GM23338 (cell line): Measurements from ENCODE around the gene XDH. TPM values are rescaled to one million over a fixed set of nuclear protein-coding genes. Genes with fewer than 3 reads are reported as not detected.

Experiments used
- ATAC-seq: fragments of 200-7000 bp; cut with Tn5 transposase; 3 replicates; pipeline ENCODE4 v1.9.1; 2020
- DNase-seq: peaks from one replicate; pipeline ENCODE4 v3.0.0-alpha.2; 2015; ENCODE audit warnings: low spot score
- H2AFZ ChIP-seq: fragments of 200-600 bp; sonication (generic); 2 replicates; pipeline ENCODE4 v1.8.0; 2016; ENCODE audit warnings: antibody characterized with exemption, mild to moderate bottlenecking, moderate library complexity
- H3F3A ChIP-seq: fragments of 200-600 bp; sonication (generic); replicated peaks from 2 replicates; pipeline ENCODE4 v1.8.0; 2017; ENCODE audit warnings: antibody characterized with exemption, mixed run types, low read depth
- H3K27ac ChIP-seq: fragments of 200-600 bp; sonication (generic); 2 replicates; pipeline ENCODE4 v1.6.1; 2016; ENCODE audit warnings: low read depth
- H3K27me3 ChIP-seq: fragments of 200-600 bp; sonication (generic); 2 replicates; pipeline ENCODE4 v1.8.0; 2016; ENCODE audit warnings: mild to moderate bottlenecking, mixed run types, moderate library complexity; ENCODE audit not compliant: insufficient read depth
- H3K36me3 ChIP-seq: fragments of 200-600 bp; sonication (generic); 2 replicates; pipeline ENCODE4 v1.8.0; 2016; ENCODE audit warnings: mild to moderate bottlenecking; ENCODE audit not compliant: insufficient read depth
- H3K4me1 ChIP-seq: fragments of 200-600 bp; sonication (generic); 2 replicates; pipeline ENCODE4 v1.8.0; 2016; ENCODE audit warnings: mild to moderate bottlenecking, moderate library complexity; ENCODE audit not compliant: insufficient read depth
- H3K4me2 ChIP-seq: fragments of 200-600 bp; sonication (generic); 2 replicates; pipeline ENCODE4 v1.7.1; 2017; ENCODE audit warnings: mixed run types
- H3K4me3 ChIP-seq: fragments of 200-600 bp; sonication (generic); 2 replicates; pipeline ENCODE4 v1.6.1; 2016; ENCODE audit warnings: mixed run types
- H3K79me2 ChIP-seq: fragments of 200-600 bp; sonication (generic); replicated peaks from 2 replicates; pipeline ENCODE4 v1.8.0; 2017; ENCODE audit warnings: mild to moderate bottlenecking; ENCODE audit not compliant: insufficient read depth
- H3K9me2 ChIP-seq: fragments of 200-600 bp; sonication (generic); 2 replicates; pipeline ENCODE4 v1.8.0; 2017; ENCODE audit not compliant: insufficient read depth
- H4K20me1 ChIP-seq: fragments of 200-600 bp; sonication (generic); replicated peaks from 2 replicates; pipeline ENCODE4 v1.8.0; 2017; ENCODE audit warnings: mild to moderate bottlenecking; ENCODE audit not compliant: insufficient read depth
- H3K27ac Mint-ChIP-seq: 2 replicates; pipeline ENCODE4 v1.8.0; 2020; ENCODE audit warnings: inconsistent platforms, mild to moderate bottlenecking, moderate library complexity, mixed read lengths
- H3K27me3 Mint-ChIP-seq: 3 replicates; pipeline ENCODE4 v1.8.0; 2022; ENCODE audit warnings: low read depth, mild to moderate bottlenecking, moderate library complexity, mixed read lengths, inconsistent platforms; ENCODE audit not compliant: insufficient read depth, poor library complexity
- H3K36me3 Mint-ChIP-seq: 3 replicates; pipeline ENCODE4 v1.8.0; 2021; ENCODE audit warnings: low read depth, mild to moderate bottlenecking, inconsistent platforms, moderate library complexity, mixed read lengths
- H3K4me1 Mint-ChIP-seq: 3 replicates; pipeline ENCODE4 v1.8.0; 2020; ENCODE audit warnings: mild to moderate bottlenecking, inconsistent platforms, mixed read lengths
- H3K4me3 Mint-ChIP-seq: 3 replicates; pipeline ENCODE4 v1.8.0; 2021; ENCODE audit warnings: moderate library complexity, mild to moderate bottlenecking, inconsistent platforms, mixed read lengths
- H3K9me3 Mint-ChIP-seq: 3 replicates; pipeline ENCODE4 v1.8.0; 2020; ENCODE audit warnings: moderate library complexity, mild to moderate bottlenecking, inconsistent platforms, mixed read lengths
- CREB1 ChIP-seq: fragments of 250-450 bp; sonication (Bioruptor Pico); IDR thresholded peaks from 2 replicates; pipeline ENCODE4 v1.5.0; 2020; ENCODE audit warnings: low read depth, mild to moderate bottlenecking, moderate library complexity
- EZH2 ChIP-seq: fragments of 200-600 bp; sonication (generic); IDR thresholded peaks from one replicate; pipeline ENCODE4 v1.8.0; 2017; ENCODE audit warnings: antibody characterized with exemption, mild to moderate bottlenecking, low read depth; ENCODE audit not compliant: unreplicated experiment
- EZH2phosphoT487 ChIP-seq: fragments of 200-600 bp; sonication (generic); IDR thresholded peaks from one replicate; pipeline ENCODE4 v1.8.1; 2018; ENCODE audit warnings: antibody characterized with exemption; ENCODE audit not compliant: unreplicated experiment
- JUNB ChIP-seq: IDR thresholded peaks from one replicate; pipeline ENCODE4 v1.6.1; 2016; ENCODE audit warnings: antibody characterized with exemption; ENCODE audit not compliant: unreplicated experiment
- NANOG ChIP-seq: IDR thresholded peaks from 2 replicates; pipeline ENCODE4 v1.6.1; 2016; ENCODE audit warnings: antibody characterized with exemption, borderline replicate concordance
- POLR2AphosphoS5 ChIP-seq: IDR thresholded peaks from 2 replicates; pipeline ENCODE4 v1.6.1; 2016; ENCODE audit warnings: antibody characterized with exemption, low read depth
- STAT1 ChIP-seq: IDR thresholded peaks from one replicate; pipeline ENCODE4 v1.6.1; 2016; ENCODE audit warnings: antibody characterized with exemption; ENCODE audit not compliant: unreplicated experiment
- ZNF114 ChIP-seq: fragments of 250-450 bp; sonication (Bioruptor Pico); IDR thresholded peaks from 2 replicates; pipeline ENCODE4 v1.5.0; 2020; ENCODE audit warnings: mild to moderate bottlenecking, moderate library complexity
- ZNF331 ChIP-seq: fragments of 250-450 bp; sonication (Bioruptor Pico); IDR thresholded peaks from 2 replicates; pipeline ENCODE4 v1.5.0; 2020; ENCODE audit warnings: low read depth, mild to moderate bottlenecking, moderate library complexity
- polyA plus RNA-seq: library from polyadenylated mRNA; unstranded; fragments of >200 nt; fragmentation: Nextera tagmentation; extraction: Ambion mirVana; gene quantifications from 2 replicates; pipeline ENCODE4 v1.2.1, GENCODE V29; 2016
- total RNA-seq: library from RNA; depleted of rRNA; stranded (reverse); fragments of >200 nt; shearing (Covaris generic); gene quantifications from 2 replicates; pipeline ENCODE4 v1.2.3, GENCODE V29; 2014
- TF ChIP-seq, protein P1 (sequence below): IDR thresholded peaks from 2 replicates; pipeline ENCODE4 v1.6.1; 2016; ENCODE audit warnings: antibody characterized with exemption
- TF ChIP-seq, protein P2 (sequence below), 2 experiments: fragments of 200-600 bp in 1 of 2; sonication (generic) in 1 of 2; conservative IDR thresholded peaks; 2 replicates each; pipeline versions ENCODE4 v1.5.1 to v1.6.1; 2016 to 2017; ENCODE audit warnings: antibody characterized with exemption in 2 of 2, low read depth in 2 of 2, mild to moderate bottlenecking in 2 of 2, moderate library complexity in 1 of 2
- TF ChIP-seq, protein P3 (sequence below): IDR thresholded peaks from one replicate; pipeline ENCODE4 v1.6.1; 2018; ENCODE audit warnings: antibody characterized with exemption; ENCODE audit not compliant: unreplicated experiment
- TF ChIP-seq, protein P4 (sequence below): fragments of 250-450 bp; sonication (Bioruptor Pico); IDR thresholded peaks from 2 replicates; pipeline ENCODE4 v1.5.0; 2020; ENCODE audit warnings: mild to moderate bottlenecking, moderate library complexity

XDH gene
- total and polyA plus RNA-seq, 2 experiments from 2014 or later, result 0.55 to 0.87 TPM

DNA sequence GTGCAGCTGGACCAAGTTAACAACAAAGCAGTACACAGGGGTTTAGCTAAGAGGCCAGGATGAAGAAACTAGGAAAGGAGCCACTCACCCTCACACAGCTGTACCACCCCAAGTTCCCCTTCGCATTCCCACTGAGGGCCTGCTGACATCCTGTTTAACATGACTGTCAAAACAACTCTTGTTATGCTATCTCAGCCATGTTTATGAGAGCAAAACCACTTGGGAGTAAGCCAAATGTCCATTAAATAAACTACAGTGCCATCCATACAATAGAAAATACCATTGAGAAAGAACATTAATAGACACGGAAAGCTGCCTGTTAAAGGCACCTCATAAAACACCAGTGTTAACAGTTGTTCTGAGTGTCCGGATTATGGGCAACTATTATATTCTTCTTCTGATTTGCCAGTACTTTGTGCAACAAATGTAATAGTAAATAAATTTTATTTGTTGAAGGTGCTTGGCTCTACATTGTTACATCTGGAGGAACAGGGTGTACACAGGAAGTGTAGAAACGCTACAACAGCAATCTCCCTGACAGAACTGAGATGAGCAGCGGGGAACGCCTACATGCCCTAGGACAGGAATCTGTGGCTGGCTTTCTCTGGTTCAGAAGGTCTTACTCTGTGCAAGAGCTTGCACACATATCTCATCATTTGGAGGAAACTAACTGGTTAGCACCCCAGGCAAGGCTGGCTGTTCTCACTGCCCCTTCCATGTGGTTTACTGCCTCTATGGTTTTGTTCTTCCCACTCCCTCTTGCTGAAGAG lies 95.0 kb downstream of the XDH start:
- Mint-ChIP-seq H3K27me3 (no peaks in the 10 kb centered on the region), H3K4me3 (no peak overlapping the region), H3K36me3 (no peaks in the 10 kb centered on the region), H3K27ac (no peak overlapping the region), H3K4me1 (peaks cover 17% of the 10 kb centered on the region; the same call in 2 of the 3 replicates), H3K9me3 (no peaks in the 10 kb centered on the region)
- Histone ChIP-seq H3F3A (no peaks in the 10 kb centered on the region), H3K27ac (no peak overlapping the region), H2AFZ (no peak overlapping the region), H3K27me3 (no peaks in the 10 kb centered on the region), H3K4me1 (no peaks in the 10 kb centered on the region), H3K36me3 (no peaks in the 10 kb centered on the region), H3K4me2 (no peak overlapping the region), H3K4me3 (no peak overlapping the region), H4K20me1 (no peaks in the 10 kb centered on the region), H3K79me2 (no peaks in the 10 kb centered on the region), H3K9me2 (no peaks in the 10 kb centered on the region)
- DNase-seq (no peak), ATAC-seq (no peak; the same call in 2 of the 3 replicates)
- TF ChIP-seq, protein P1, sequence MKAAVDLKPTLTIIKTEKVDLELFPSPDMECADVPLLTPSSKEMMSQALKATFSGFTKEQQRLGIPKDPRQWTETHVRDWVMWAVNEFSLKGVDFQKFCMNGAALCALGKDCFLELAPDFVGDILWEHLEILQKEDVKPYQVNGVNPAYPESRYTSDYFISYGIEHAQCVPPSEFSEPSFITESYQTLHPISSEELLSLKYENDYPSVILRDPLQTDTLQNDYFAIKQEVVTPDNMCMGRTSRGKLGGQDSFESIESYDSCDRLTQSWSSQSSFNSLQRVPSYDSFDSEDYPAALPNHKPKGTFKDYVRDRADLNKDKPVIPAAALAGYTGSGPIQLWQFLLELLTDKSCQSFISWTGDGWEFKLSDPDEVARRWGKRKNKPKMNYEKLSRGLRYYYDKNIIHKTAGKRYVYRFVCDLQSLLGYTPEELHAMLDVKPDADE, result no peak
- TF ChIP-seq, protein P2, sequence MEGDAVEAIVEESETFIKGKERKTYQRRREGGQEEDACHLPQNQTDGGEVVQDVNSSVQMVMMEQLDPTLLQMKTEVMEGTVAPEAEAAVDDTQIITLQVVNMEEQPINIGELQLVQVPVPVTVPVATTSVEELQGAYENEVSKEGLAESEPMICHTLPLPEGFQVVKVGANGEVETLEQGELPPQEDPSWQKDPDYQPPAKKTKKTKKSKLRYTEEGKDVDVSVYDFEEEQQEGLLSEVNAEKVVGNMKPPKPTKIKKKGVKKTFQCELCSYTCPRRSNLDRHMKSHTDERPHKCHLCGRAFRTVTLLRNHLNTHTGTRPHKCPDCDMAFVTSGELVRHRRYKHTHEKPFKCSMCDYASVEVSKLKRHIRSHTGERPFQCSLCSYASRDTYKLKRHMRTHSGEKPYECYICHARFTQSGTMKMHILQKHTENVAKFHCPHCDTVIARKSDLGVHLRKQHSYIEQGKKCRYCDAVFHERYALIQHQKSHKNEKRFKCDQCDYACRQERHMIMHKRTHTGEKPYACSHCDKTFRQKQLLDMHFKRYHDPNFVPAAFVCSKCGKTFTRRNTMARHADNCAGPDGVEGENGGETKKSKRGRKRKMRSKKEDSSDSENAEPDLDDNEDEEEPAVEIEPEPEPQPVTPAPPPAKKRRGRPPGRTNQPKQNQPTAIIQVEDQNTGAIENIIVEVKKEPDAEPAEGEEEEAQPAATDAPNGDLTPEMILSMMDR (conservative IDR thresholded peaks at IDR 0.05; ENCODE audit: low read depth in 2 of 2), result no peak
- TF ChIP-seq ZNF331 (CRISPR knock-in tag) (no peak), NANOG (no peak), EZH2phosphoT487 (no peak), CREB1 (CRISPR knock-in tag) (no peak), JUNB (no peak), STAT1 (no peak), POLR2AphosphoS5 (no peak), ZNF114 (no peak), EZH2 (no peak)
- TF ChIP-seq, protein P3, sequence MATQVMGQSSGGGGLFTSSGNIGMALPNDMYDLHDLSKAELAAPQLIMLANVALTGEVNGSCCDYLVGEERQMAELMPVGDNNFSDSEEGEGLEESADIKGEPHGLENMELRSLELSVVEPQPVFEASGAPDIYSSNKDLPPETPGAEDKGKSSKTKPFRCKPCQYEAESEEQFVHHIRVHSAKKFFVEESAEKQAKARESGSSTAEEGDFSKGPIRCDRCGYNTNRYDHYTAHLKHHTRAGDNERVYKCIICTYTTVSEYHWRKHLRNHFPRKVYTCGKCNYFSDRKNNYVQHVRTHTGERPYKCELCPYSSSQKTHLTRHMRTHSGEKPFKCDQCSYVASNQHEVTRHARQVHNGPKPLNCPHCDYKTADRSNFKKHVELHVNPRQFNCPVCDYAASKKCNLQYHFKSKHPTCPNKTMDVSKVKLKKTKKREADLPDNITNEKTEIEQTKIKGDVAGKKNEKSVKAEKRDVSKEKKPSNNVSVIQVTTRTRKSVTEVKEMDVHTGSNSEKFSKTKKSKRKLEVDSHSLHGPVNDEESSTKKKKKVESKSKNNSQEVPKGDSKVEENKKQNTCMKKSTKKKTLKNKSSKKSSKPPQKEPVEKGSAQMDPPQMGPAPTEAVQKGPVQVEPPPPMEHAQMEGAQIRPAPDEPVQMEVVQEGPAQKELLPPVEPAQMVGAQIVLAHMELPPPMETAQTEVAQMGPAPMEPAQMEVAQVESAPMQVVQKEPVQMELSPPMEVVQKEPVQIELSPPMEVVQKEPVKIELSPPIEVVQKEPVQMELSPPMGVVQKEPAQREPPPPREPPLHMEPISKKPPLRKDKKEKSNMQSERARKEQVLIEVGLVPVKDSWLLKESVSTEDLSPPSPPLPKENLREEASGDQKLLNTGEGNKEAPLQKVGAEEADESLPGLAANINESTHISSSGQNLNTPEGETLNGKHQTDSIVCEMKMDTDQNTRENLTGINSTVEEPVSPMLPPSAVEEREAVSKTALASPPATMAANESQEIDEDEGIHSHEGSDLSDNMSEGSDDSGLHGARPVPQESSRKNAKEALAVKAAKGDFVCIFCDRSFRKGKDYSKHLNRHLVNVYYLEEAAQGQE, result no peak
- TF ChIP-seq, protein P4, sequence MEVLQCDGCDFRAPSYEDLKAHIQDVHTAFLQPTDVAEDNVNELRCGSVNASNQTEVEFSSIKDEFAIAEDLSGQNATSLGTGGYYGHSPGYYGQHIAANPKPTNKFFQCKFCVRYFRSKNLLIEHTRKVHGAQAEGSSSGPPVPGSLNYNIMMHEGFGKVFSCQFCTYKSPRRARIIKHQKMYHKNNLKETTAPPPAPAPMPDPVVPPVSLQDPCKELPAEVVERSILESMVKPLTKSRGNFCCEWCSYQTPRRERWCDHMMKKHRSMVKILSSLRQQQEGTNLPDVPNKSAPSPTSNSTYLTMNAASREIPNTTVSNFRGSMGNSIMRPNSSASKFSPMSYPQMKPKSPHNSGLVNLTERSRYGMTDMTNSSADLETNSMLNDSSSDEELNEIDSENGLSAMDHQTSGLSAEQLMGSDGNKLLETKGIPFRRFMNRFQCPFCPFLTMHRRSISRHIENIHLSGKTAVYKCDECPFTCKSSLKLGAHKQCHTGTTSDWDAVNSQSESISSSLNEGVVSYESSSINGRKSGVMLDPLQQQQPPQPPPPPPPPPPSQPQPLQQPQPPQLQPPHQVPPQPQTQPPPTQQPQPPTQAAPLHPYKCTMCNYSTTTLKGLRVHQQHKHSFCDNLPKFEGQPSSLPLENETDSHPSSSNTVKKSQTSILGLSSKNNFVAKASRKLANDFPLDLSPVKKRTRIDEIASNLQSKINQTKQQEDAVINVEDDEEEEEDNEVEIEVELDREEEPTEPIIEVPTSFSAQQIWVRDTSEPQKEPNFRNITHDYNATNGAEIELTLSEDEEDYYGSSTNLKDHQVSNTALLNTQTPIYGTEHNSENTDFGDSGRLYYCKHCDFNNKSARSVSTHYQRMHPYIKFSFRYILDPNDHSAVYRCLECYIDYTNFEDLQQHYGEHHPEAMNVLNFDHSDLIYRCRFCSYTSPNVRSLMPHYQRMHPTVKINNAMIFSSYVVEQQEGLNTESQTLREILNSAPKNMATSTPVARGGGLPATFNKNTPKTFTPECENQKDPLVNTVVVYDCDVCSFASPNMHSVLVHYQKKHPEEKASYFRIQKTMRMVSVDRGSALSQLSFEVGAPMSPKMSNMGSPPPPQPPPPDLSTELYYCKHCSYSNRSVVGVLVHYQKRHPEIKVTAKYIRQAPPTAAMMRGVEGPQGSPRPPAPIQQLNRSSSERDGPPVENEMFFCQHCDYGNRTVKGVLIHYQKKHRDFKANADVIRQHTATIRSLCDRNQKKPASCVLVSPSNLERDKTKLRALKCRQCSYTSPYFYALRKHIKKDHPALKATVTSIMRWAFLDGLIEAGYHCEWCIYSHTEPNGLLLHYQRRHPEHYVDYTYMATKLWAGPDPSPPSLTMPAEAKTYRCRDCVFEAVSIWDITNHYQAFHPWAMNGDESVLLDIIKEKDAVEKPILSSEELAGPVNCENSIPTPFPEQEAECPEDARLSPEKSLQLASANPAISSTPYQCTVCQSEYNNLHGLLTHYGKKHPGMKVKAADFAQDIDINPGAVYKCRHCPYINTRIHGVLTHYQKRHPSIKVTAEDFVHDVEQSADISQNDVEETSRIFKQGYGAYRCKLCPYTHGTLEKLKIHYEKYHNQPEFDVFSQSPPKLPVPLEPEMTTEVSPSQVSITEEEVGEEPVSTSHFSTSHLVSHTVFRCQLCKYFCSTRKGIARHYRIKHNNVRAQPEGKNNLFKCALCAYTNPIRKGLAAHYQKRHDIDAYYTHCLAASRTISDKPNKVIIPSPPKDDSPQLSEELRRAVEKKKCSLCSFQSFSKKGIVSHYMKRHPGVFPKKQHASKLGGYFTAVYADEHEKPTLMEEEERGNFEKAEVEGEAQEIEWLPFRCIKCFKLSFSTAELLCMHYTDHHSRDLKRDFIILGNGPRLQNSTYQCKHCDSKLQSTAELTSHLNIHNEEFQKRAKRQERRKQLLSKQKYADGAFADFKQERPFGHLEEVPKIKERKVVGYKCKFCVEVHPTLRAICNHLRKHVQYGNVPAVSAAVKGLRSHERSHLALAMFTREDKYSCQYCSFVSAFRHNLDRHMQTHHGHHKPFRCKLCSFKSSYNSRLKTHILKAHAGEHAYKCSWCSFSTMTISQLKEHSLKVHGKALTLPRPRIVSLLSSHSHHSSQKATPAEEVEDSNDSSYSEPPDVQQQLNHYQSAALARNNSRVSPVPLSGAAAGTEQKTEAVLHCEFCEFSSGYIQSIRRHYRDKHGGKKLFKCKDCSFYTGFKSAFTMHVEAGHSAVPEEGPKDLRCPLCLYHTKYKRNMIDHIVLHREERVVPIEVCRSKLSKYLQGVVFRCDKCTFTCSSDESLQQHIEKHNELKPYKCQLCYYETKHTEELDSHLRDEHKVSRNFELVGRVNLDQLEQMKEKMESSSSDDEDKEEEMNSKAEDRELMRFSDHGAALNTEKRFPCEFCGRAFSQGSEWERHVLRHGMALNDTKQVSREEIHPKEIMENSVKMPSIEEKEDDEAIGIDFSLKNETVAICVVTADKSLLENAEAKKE (CRISPR knock-in tag), result no peak
